Measurements from ENCODE around the gene RGS8.

Gene RGS8

GRCh38 chr1:182651339-182651724, 33.1 kb downstream of the RGS8 start:
- in situ Hi-C loops (cut with HindIII; ENCODE audit: low pct_ligation_motif_present, low pct_unique_long_range_greater_than_20kb, low sequenced_read_pairs): no loop called here

GRCh38 chr1:182650678-182651338, 33.6 kb downstream of the RGS8 start:
- no peak for DNase-seq
- in situ Hi-C loops (cut with HindIII; ENCODE audit: low pct_ligation_motif_present, low pct_unique_long_range_greater_than_20kb, low sequenced_read_pairs): no loop called here

More at GRCh38 chr1:182651339-182651724, 33.1 kb downstream of the RGS8 start:
- DNase-seq: no peak

DNA sequence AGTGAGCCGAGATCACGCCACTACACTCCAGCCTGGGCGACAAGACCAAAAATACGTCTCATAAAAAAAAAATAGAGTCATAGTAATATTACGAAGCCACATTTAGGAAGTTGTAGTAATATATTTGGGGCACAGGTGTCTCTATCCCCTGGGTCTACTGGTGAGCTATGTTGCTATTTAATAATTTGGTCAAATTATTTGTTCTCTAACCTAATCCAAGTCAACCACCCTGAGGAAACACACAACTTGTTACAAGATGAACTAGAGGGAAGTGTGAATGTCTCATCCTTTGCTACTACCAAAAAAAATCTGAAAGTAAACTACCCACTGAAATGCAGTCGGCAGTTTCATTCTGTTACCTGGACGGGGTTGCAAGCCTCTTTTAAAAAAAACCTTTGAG, 35.3 kb downstream of the RGS8 start:
- in situ Hi-C loops (cut with HindIII; ENCODE audit: low pct_ligation_motif_present, low pct_unique_long_range_greater_than_20kb, low sequenced_read_pairs): no loop called here
- DNase-seq: no peak

DNA sequence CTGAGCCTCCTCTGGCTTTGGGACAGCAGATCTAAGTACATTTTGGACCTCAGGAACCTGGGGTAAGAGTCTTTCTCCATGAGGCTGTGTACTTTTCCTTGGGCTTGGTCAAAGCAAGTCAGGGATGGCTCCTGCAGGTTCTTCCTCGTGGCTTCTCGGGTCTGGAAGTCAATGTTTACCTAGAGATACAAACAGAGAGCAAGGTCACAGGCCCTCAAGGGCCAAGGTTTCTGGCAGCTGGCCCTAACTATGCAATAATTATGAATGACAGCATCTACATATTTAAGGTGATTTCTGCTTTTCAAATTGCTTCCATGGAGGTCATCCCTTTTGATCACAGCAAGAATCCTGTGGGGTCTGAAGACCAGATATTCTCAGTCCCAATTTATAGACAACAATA, 37.6 kb downstream of the RGS8 start:
- in situ Hi-C loops (cut with HindIII; ENCODE audit: low pct_ligation_motif_present, low pct_unique_long_range_greater_than_20kb, low sequenced_read_pairs): no loop called here
- no peak for DNase-seq

DNA sequence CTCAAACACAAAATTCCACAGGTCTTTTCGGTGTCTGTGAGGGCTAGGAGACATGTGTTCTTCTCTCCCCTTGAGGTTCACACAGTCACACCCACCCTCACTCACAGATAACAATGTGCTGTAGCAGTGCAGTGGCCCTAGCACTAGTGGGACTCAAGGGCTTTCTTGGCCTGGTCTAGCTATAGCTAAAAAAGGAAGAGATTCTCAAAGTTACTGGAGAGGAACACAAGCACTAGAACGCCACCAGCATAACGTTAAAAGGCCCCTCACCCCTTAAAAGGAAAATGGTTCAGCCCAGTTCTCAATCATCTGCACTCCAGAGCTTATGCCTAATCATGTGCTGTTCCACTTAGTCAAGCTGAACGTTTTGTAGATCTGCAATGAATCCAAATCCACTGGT, 39.5 kb downstream of the RGS8 start:
- no peak for DNase-seq

DNA sequence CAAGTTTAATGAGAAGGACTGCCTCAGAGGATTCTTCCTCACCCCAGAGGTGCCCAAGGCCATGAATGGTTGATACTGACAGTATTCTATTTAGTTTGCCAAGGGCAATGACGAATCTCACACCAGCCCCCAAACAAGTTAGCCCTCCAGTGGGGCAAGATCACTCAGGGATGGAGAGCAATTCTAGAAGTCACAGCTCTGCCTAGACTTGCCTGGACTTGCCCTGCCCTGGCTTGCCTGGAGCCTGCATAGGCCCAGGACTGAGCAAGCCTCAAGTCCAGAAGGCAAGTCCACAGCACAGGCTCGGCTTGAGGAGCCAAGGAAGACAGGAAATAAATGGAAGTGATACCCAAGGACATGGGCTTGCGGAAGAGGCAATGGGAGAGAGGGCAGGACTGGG, 40.7 kb downstream of the RGS8 start:
- DNase-seq: no peak
- in situ Hi-C loops (cut with HindIII; ENCODE audit: low pct_ligation_motif_present, low pct_unique_long_range_greater_than_20kb, low sequenced_read_pairs): no loop called here

More for the DNA sequence above, 39.5 kb downstream of the RGS8 start:
- in situ Hi-C loops (cut with HindIII; ENCODE audit: low pct_ligation_motif_present, low pct_unique_long_range_greater_than_20kb, low sequenced_read_pairs): no loop called here

DNA sequence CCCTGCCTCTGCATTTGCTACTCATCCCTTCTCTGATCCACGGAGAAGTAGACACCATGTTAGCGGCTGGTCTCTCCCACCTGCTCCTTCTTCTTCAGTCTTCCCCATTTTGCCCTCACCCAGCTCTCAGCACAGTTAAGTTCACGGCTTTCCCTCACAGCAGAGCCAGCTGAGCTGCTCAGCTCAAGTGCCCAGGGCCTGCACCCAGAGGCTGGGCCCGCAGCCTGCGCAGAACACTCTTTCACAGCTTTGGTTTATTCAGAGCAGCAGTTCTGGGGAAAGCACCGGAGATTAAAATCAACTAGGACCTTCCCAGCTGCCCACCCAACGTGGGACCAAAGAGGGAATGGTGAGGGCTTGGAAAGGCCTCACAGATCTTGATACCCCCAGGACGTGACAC, 41.9 kb downstream of the RGS8 start:
- in situ Hi-C loops (cut with HindIII; ENCODE audit: low pct_ligation_motif_present, low pct_unique_long_range_greater_than_20kb, low sequenced_read_pairs): no loop called here
- DNase-seq: no peak

DNA sequence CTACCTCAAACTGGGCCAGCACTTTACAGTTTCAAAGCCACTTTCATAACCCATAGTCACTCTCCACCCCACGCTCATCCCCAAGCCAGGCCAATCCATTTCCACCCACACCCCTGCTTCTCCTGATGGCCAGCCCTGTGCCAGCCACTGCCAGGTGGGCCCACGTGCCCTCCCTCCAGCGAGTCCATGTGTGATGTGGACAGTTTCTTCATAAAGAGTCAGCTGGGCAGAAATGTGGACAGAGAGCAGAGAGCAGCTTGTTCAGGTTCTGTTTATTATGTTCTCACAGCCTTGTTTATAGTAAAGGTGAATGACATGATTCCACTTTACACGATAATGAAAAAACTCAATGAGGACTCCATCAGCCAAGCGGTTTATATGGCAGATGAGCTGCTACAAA, 42.8 kb downstream of the RGS8 start:
- no peak for DNase-seq

DNA sequence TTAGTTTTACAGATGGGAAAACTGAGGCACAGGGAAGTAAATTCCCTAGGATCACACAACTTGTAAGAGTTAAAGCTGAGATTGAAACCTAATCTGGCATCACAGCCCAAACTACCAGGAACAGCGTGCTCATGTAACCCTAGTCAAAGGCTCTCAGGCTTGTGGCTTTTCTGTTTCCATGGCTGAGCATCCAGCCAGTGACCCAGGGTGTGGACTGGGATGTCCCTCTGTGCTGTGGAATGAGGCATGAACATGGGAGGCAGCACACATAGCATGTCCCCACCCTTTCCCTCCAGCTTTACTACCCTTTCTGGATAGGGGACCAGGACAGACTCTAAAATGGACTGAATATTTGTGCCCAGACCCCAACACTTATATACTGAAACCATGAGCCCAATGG, 45.1 kb downstream of the RGS8 start:
- in situ Hi-C loops (cut with HindIII; ENCODE audit: low pct_ligation_motif_present, low pct_unique_long_range_greater_than_20kb, low sequenced_read_pairs): no loop called here
- DNase-seq: no peak

More for the DNA sequence above, 42.8 kb downstream of the RGS8 start:
- in situ Hi-C loops (cut with HindIII; ENCODE audit: low pct_ligation_motif_present, low pct_unique_long_range_greater_than_20kb, low sequenced_read_pairs): no loop called here

DNA sequence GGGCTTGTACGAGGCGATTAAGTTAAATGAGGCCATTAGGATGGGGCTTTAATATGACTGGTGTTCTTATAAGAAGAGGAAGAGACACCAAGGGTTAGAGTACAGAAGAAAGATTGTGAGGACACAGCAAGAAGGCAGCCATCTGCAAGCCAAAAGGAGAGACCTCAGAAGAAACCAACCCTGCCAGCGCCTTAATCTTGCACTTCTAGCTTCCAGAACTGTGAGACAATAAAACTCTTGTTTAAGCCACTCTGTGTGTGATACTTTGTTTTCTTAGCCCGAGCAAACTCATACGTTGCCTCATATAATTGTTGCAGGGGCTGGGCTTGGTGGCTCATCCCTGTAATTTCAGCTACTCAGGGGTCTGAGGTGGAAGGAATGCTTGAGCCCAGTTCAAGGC, 46.6 kb downstream of the RGS8 start:
- in situ Hi-C loops (cut with HindIII; ENCODE audit: low pct_ligation_motif_present, low pct_unique_long_range_greater_than_20kb, low sequenced_read_pairs): no loop called here
- DNase-seq: no peak

DNA sequence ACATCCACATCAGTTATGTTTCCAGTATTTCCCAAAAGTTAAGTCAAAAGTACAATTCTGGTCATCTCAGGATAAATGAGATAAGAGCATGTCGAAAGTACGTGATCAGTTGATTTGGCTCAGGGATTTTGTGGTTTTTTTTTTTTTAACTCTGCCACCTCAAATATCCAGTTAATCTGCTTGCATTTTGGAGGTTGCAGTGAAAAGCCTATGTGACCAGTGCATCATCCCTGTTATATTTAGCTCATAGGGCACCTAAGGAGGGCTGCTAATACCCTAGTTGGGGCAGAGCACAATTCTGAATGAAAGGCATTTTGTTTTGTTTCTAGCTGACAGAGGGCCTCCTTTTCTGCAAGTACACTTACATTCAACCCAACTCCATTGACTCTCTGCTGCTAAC, 48.5 kb downstream of the RGS8 start:
- no peak for DNase-seq
- in situ Hi-C loops (cut with HindIII; ENCODE audit: low pct_ligation_motif_present, low pct_unique_long_range_greater_than_20kb, low sequenced_read_pairs): no loop called here

All from ACHN (cell line).